NCI-H2029 (cell line): Measurements from ENCODE around the gene ATP6V0A4.

ENCODE experiments used
- DNase-seq: peaks from one replicate; lab custom pipeline; 2025; lab: John Stamatoyannopoulos, UW

The ATP6V0A4 gene

DNA sequence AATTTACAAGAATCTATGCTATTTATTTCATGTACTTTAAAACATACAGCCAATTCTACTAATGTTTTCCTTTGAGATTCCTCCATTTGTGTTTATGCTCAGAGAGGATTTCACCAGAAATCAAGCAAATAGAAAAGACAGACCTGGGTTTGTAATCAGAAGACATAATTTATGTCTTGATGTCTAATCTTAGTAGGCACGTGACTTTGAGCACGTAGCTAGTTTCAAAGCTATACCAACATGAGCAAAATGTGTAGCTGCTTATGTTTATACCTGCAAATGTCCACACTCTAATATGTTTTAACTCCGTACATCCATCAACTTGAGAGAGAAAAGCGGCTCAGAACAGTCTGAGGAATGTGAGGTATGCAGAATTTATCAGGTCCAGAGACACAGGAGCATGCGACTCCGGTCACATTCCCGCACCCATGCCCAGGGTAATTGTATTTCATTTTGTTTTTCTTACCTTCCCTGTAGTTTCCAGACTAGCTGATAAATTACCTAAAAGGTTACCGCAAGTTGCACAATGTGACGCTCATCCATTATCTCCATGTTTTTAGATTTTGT, 136.8 kb downstream of the ATP6V0A4 start:
- no peak for DNase-seq

GRCh38 chr7:138658889-138659288, 139.1 kb downstream of the ATP6V0A4 start:
- no peak for DNase-seq

GRCh38 chr7:138657854-138658386, 140.1 kb downstream of the ATP6V0A4 start:
- no peak for DNase-seq

DNA sequence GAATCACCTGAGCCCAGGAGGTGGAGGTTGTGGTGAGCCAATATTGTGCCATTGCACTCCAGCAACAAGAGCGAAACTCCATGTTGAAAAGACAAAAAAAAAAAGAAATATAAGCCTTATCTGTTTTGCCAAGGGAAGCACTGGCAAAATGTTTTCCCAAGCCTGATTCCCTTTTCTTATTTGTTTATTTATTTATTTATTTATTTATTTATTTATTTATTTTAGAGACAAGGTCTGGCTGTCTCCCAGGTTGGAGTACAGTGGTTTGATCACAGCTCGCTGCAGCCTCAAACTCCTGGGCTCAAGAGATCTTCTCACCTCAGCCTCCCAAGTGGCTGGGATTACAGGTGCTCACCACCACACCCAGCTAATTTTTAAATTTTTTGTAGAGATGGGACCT, 141.0 kb downstream of the ATP6V0A4 start:
- no peak for DNase-seq
